DND-41 (cell line): ENCODE results near the gene CEACAM19.

Experiments
- CTCF ChIP-seq: IDR thresholded peaks from 2 replicates; pipeline ENCODE4 v1.5.1; 2012; ENCODE audit warnings: borderline replicate concordance, low read length, moderate library complexity, mild to moderate bottlenecking; ENCODE audit not compliant: poor library complexity, severe bottlenecking; ENCODE audit errors: extremely low read depth
- EZH2 ChIP-seq: IDR thresholded peaks from 3 replicates; pipeline ENCODE4 v1.6.1; 2012; ENCODE audit warnings: borderline replicate concordance, low read depth, mild to moderate bottlenecking, moderate library complexity, low read length, inconsistent platforms; ENCODE audit not compliant: severe bottlenecking

- no peak for TF ChIP-seq CTCF
- TF ChIP-seq EZH2: no peak
Observed at GRCh38 chr19:44703336-44704078, 32.2 kb downstream of the CEACAM19 start.
